MM.1S (cell line): ENCODE results near the gene SP110.

Experiments used
- DNase-seq: peaks from one replicate; pipeline ENCODE4 v3.0.0-alpha.2; 2015
- H2AFZ ChIP-seq: fragments of 300-600 bp; sonication (generic); 2 replicates; pipeline ENCODE4 v1.6.0; 2016; ENCODE audit warnings: antibody characterized with exemption, low read length
- H3F3A ChIP-seq: fragments of 300-600 bp; sonication (generic); 2 replicates; pipeline ENCODE4 v1.6.1; 2016; ENCODE audit warnings: mild to moderate bottlenecking, antibody characterized with exemption, low read length, moderate library complexity, mixed read lengths; ENCODE audit not compliant: insufficient read depth
- H3K27ac ChIP-seq: fragments of 300-600 bp; sonication (generic); 2 replicates; pipeline ENCODE4 v1.5.1; 2016; ENCODE audit warnings: mild to moderate bottlenecking, low read length
- H3K27me3 ChIP-seq: fragments of 300-600 bp; sonication (generic); replicated peaks from 2 replicates; pipeline ENCODE4 v1.6.0; 2016; ENCODE audit warnings: low read length; ENCODE audit not compliant: insufficient read depth
- H3K36me3 ChIP-seq: fragments of 300-600 bp; sonication (generic); replicated peaks from 2 replicates; pipeline ENCODE4 v1.6.1; 2016; ENCODE audit warnings: mild to moderate bottlenecking, low read length, mixed read lengths; ENCODE audit not compliant: insufficient read depth
- H3K4me1 ChIP-seq: fragments of 300-600 bp; sonication (generic); 2 replicates; pipeline ENCODE4 v1.6.1; 2016; ENCODE audit warnings: low read length, mixed read lengths
- H3K4me2 ChIP-seq: fragments of 300-600 bp; sonication (generic); 2 replicates; pipeline ENCODE4 v1.6.0; 2016; ENCODE audit warnings: low read depth, low read length
- H3K4me3 ChIP-seq: fragments of 300-600 bp; sonication (generic); 2 replicates; pipeline ENCODE4 v1.5.1; 2016; ENCODE audit warnings: low read length, mixed read lengths
- H3K79me2 ChIP-seq: fragments of 300-600 bp; sonication (generic); 2 replicates; pipeline ENCODE4 v1.6.1; 2016; ENCODE audit warnings: mixed run types, low read length, mixed read lengths
- H3K9ac ChIP-seq: fragments of 300-600 bp; sonication (generic); 2 replicates; pipeline ENCODE4 v1.6.1; 2016; ENCODE audit warnings: low read length, mixed read lengths
- H3K9me2 ChIP-seq: fragments of 300-600 bp; sonication (generic); replicated peaks from 2 replicates; pipeline ENCODE4 v1.6.1; 2016; ENCODE audit warnings: mild to moderate bottlenecking, low read length, mixed read lengths; ENCODE audit not compliant: insufficient read depth
- H3K9me3 ChIP-seq: fragments of 300-600 bp; sonication (generic); replicated peaks from 2 replicates; pipeline ENCODE4 v1.6.1; 2016; ENCODE audit warnings: mild to moderate bottlenecking, low read length, mixed read lengths; ENCODE audit not compliant: insufficient read depth
- H4K20me1 ChIP-seq: fragments of 300-600 bp; sonication (generic); 2 replicates; pipeline ENCODE4 v1.6.1; 2016; ENCODE audit warnings: mild to moderate bottlenecking, low read length, moderate library complexity, mixed read lengths; ENCODE audit not compliant: insufficient read depth
- EZH2 ChIP-seq: fragments of 300-600 bp; sonication (generic); optimal IDR thresholded peaks from 2 replicates; pipeline ENCODE3; 2017; ENCODE audit warnings: low read depth, mild to moderate bottlenecking, antibody characterized with exemption, low read length, mixed read lengths
- EZH2phosphoT487 ChIP-seq: fragments of 300-600 bp; sonication (generic); IDR thresholded peaks from 2 replicates; pipeline ENCODE4 v1.6.1; 2018; ENCODE audit warnings: antibody characterized with exemption, low read length
- TF ChIP-seq, protein P1 (sequence below): fragments of 300-600 bp; sonication (generic); IDR thresholded peaks from 2 replicates; pipeline ENCODE4 v1.5.1; 2016; ENCODE audit warnings: antibody characterized with exemption, low read length, mixed read lengths

SP110 gene

DNA sequence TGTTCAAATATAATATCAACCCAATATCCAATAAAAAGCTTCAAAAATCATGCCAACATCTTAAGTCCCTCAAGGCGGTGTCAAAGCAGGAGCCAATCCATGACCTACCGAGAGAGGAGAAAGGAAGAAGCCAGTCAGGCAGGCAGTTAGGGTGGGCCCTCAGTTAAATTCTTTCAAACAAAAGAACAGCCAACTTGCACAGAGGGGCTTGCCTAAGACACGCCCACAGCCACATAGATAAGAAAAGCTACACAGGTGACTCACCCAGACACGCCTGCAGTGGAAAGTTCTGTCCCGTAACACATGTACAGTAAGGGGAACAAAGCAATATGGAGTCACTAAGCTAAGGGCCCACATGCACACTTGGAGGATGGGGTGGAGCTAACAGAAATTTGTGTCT is 61.3 kb downstream of the SP110 start:
- H3K4me2 ChIP-seq, result no peak overlapping the region
- H3K4me1 ChIP-seq, result no peaks in the 10 kb centered on the region
- H4K20me1 ChIP-seq, result no peaks in the 10 kb centered on the region
- H3K27me3 ChIP-seq, result no peaks in the 10 kb centered on the region
- no peak overlapping the region for H3K27ac ChIP-seq
- TF ChIP-seq EZH2phosphoT487 (no peak), EZH2 (no peak)
- TF ChIP-seq, protein P1, sequence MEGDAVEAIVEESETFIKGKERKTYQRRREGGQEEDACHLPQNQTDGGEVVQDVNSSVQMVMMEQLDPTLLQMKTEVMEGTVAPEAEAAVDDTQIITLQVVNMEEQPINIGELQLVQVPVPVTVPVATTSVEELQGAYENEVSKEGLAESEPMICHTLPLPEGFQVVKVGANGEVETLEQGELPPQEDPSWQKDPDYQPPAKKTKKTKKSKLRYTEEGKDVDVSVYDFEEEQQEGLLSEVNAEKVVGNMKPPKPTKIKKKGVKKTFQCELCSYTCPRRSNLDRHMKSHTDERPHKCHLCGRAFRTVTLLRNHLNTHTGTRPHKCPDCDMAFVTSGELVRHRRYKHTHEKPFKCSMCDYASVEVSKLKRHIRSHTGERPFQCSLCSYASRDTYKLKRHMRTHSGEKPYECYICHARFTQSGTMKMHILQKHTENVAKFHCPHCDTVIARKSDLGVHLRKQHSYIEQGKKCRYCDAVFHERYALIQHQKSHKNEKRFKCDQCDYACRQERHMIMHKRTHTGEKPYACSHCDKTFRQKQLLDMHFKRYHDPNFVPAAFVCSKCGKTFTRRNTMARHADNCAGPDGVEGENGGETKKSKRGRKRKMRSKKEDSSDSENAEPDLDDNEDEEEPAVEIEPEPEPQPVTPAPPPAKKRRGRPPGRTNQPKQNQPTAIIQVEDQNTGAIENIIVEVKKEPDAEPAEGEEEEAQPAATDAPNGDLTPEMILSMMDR, result no peak
- no peak for DNase-seq
- H3F3A ChIP-seq, result no peaks in the 10 kb centered on the region
- no peaks in the 10 kb centered on the region for H3K9me2 ChIP-seq
- H2AFZ ChIP-seq, result no peak overlapping the region
- H3K4me3 ChIP-seq, result no peak overlapping the region
- H3K36me3 ChIP-seq, result no peaks in the 10 kb centered on the region
- H3K79me2 ChIP-seq, result no peaks in the 10 kb centered on the region
- H3K9ac ChIP-seq, result no peak overlapping the region
- no peaks in the 10 kb centered on the region for H3K9me3 ChIP-seq

DNA sequence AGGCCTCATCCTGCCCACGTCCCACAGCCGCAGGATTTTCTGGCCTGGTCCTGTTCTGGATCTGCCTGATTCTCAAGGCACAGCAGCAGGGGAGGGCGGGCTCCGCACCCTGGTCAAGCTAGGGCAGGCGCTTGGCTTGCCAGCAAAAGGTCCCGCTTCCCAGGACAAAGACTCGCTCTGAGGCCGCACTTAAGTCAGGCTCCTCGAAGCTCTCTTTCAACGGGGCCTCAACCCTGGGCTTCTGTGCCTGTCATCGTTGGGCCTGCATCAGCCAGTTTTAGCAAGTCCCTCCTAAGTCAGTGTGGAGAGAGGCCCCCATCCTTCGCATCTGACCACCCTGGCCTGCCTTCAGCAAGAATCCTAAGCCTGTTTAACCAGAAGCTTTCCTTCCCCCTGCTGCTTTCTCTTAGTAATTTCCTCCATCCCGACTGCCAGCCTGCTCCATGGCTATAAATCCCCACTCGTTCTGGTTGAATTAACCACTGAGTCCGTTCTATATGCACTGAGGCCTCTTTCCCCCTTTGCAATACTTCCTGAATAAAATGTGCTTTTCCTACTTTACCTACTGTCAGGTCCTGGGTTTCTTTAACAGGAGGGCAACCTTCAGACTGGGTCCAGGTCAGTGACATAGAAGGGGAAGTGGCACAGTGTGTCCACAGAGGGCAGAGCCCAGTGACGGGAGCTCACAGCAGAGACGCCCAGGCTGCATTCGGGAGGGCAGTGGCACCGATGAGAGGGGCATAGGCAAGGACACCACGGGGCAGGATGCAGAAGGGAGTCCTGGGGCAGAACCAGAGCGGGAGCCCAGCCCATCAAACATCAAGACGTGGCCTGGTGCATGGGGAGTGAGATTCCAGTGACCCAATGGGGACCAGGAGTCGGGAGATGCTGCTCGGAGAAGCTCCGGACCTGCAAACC is 62.7 kb downstream of the SP110 start:
- H3K9me2 ChIP-seq, result no peaks in the 10 kb centered on the region
- H3K4me2 ChIP-seq, result no peak overlapping the region
- H3K9ac ChIP-seq, result no peak overlapping the region
- H3K27ac ChIP-seq, result no peak overlapping the region
- H4K20me1 ChIP-seq, result no peaks in the 10 kb centered on the region
- no peak for TF ChIP-seq EZH2
- TF ChIP-seq EZH2phosphoT487, result no peak
- TF ChIP-seq, protein P1, result no peak
- no peak for DNase-seq
- no peaks in the 10 kb centered on the region for H3K36me3 ChIP-seq
- no peak overlapping the region for H3K4me3 ChIP-seq
- no peaks in the 10 kb centered on the region for H3F3A ChIP-seq
- no peaks in the 10 kb centered on the region for H3K79me2 ChIP-seq
- H3K9me3 ChIP-seq, result no peaks in the 10 kb centered on the region
- H3K4me1 ChIP-seq, result no peaks in the 10 kb centered on the region
- no peaks in the 10 kb centered on the region for H3K27me3 ChIP-seq
- H2AFZ ChIP-seq, result no peak overlapping the region

DNA sequence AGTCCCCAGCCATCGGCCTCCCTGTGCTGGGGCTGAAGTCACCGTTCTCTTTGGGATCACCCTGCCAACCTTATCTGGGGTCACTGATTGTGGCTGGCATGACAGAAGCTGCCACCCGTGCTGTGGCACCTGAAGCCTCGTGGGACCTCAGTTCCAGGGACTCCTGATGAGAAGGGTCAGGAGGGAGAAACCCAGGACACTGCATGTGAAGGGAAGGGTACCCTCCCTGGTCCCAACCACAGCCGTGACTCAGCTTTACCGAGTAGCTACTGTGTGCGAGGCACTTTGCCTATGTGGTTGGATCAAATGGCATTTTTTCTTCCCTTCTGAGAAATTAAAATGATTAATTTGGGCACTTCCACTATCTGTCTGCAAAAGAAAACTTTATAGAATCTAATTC is 64.4 kb downstream of the SP110 start:
- Histone ChIP-seq H3K4me2 (no peak overlapping the region), H2AFZ (no peak overlapping the region), H3K9me3 (no peaks in the 10 kb centered on the region), H4K20me1 (no peaks in the 10 kb centered on the region), H3K4me3 (no peak overlapping the region), H3F3A (no peaks in the 10 kb centered on the region), H3K27me3 (no peaks in the 10 kb centered on the region), H3K9ac (no peak overlapping the region), H3K79me2 (no peaks in the 10 kb centered on the region), H3K27ac (no peak overlapping the region), H3K4me1 (no peaks in the 10 kb centered on the region), H3K36me3 (no peaks in the 10 kb centered on the region), H3K9me2 (no peaks in the 10 kb centered on the region)
- TF ChIP-seq EZH2phosphoT487 (no peak), EZH2 (no peak)
- TF ChIP-seq, protein P1, result no peak
- DNase-seq, result no peak
